Activated CD4-positive, alpha-beta T cell treated with anti-CD3 and anti-CD28 coated beads, Interleukin-2, amount 10 ng/mL, durations not matched to agents 7 days and 5 days (primary cell): ENCODE data around the gene PGS1. TPM values are rescaled to one million over a fixed set of nuclear protein-coding genes. Genes with fewer than 3 reads are reported as not detected.

ENCODE experiments used
- CTCF ChIA-PET: fragments of 350-600 bp; sonication (Branson Sonifier 250); formaldehyde crosslinking; loops from one replicate; lab custom pipeline; 2021; ENCODE audit warnings: antibody characterized with exemption; lab: Charles Lee
- POLR2A ChIA-PET: fragments of 350-600 bp; sonication (Branson Sonifier 250); formaldehyde crosslinking; loops from one replicate; lab custom pipeline; 2021; ENCODE audit warnings: antibody characterized with exemption; lab: Charles Lee
- DNase-seq: peaks from one replicate; pipeline ENCODE4 v3.0.0-alpha.2; 2020
- H3K27ac Mint-ChIP-seq: one replicate; pipeline ENCODE4 v1.8.0; 2021; ENCODE audit warnings: mild to moderate bottlenecking, moderate library complexity, mixed read lengths
- H3K27me3 Mint-ChIP-seq: one replicate; pipeline ENCODE4 v1.8.0; 2021; ENCODE audit warnings: mixed read lengths
- H3K36me3 Mint-ChIP-seq: one replicate; pipeline ENCODE4 v1.8.0; 2021; ENCODE audit warnings: low read depth, mixed read lengths
- H3K4me1 Mint-ChIP-seq: one replicate; pipeline ENCODE4 v1.8.0; 2021; ENCODE audit warnings: mixed read lengths
- H3K4me3 Mint-ChIP-seq: one replicate; pipeline ENCODE4 v1.8.0; 2021; ENCODE audit warnings: mild to moderate bottlenecking, moderate library complexity, mixed read lengths
- H3K9me3 Mint-ChIP-seq: one replicate; pipeline ENCODE4 v1.8.0; 2021; ENCODE audit warnings: mixed read lengths
- total RNA-seq, 2 experiments: library from RNA; stranded (reverse); gene quantifications; one replicate each; pipeline ENCODE4 v1.2.3, GENCODE V29; 2021

The PGS1 gene
- total RNA-seq, 2 experiments from 2014 or later = 71.1 to 78.3 TPM

DNA sequence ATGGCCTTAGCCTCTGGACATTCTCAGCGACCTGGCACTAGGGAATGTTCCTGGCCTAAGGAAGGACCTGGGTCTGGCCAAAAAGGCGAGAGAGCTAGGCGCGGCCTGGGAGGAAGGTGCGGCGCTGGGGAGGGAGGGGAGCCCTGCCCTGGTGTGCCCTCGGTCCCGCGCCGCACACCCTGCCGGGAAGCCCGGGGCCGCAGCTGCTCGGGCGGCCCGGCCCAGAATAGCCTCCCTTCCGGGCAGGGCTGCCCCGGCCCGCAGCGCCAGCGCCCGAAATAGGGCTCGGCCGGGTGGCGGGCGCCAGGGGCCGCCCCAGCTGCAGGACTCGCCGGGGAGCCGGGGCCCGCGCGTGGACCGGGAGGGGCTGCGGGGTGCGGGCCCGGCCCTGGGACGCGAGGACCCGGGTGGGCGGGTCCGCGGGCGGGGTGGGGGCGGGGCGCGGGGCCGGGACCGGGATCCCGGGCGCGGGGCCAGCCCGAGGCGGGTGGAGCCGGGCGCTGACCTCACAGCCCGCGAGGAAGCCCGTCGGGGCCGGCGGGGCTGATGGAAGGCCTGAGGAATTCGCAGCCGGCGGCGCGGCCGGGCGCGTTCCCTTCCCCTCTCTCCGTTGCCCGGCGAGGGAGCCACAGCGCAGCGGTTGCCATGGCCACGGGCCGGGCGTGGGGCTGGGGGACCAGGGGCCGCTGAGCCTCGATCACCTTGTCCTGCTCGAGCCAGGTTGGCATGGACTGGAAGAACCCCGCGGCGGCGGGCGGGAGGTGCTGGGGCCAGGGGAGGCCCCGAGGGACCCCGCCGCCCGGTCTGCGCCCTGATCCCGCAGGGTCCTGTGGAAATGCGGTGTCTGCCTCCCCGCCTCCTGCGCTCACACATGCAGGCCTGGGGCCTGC lies 36.6 kb upstream of the PGS1 start:
- no peaks in the 10 kb centered on the region for H3K36me3 Mint-ChIP-seq
- CTCF ChIA-PET = interaction anchor here (0.8 to 2.0 kb wide), 6 partner anchors 8 to 92 kb away, joined by 3 to 10 read pairs (median 4); no protein-coding TSS in a partner anchor
- no peak overlapping the region for H3K4me3 Mint-ChIP-seq
- no peaks in the 10 kb centered on the region for H3K9me3 Mint-ChIP-seq
- peaks cover 60% of the 10 kb centered on the region for H3K4me1 Mint-ChIP-seq
- H3K27ac Mint-ChIP-seq = no peak overlapping the region
- H3K27me3 Mint-ChIP-seq = peaks cover 2% of the 10 kb centered on the region
- DNase-seq = no peak
- POLR2A ChIA-PET = no interaction called here

- peak overlapping the region; percentile 91 for H3K27ac Mint-ChIP-seq
- H3K4me3 Mint-ChIP-seq = peak overlapping the region; percentile 62
- H3K4me1 Mint-ChIP-seq = peaks cover 63% of the 10 kb centered on the region
- no peak for DNase-seq
- no peaks in the 10 kb centered on the region for H3K9me3 Mint-ChIP-seq
- H3K36me3 Mint-ChIP-seq = no peaks in the 10 kb centered on the region
- POLR2A ChIA-PET = no interaction called here
- CTCF ChIA-PET = interaction anchor here (0.8 to 2.0 kb wide), 5 partner anchors 8 to 92 kb away, joined by 3 to 10 read pairs (median 3); no protein-coding TSS in a partner anchor
- H3K27me3 Mint-ChIP-seq = no peaks in the 10 kb centered on the region
These were observed 35.8 kb upstream of the PGS1 start for GRCh38 chr17:78342449-78343186.

DNA sequence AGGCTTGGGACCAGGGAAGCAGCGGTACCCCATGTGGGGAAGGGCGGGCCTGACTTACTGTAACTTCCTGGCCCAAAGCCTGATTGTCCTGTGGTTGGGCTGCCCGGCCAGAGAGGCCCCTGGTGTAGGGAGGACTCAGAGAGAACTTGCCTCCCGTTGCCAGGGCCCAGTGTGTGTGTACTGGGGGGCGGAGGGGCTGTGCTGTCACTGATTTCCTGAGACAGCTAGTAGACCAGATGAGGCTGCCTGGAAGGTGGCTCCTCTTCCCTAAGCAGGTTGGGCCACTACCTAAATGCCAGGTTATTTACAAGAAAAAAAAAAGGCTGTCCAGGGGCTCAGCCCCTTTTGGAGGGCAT lies 35.3 kb upstream of the PGS1 start:
- DNase-seq = no peak
- Mint-ChIP-seq H3K27ac (peak overlapping the region; percentile 91), H3K4me3 (peak overlapping the region; percentile 62), H3K36me3 (no peaks in the 10 kb centered on the region), H3K9me3 (no peaks in the 10 kb centered on the region), H3K4me1 (peaks cover 68% of the 10 kb centered on the region), H3K27me3 (no peaks in the 10 kb centered on the region)
- ChIA-PET CTCF (interaction anchor here (0.9 to 2.4 kb wide), 5 partner anchors 12 to 92 kb away, joined by 3 to 10 read pairs (median 5); no protein-coding TSS in a partner anchor), POLR2A (no interaction called here)

DNA sequence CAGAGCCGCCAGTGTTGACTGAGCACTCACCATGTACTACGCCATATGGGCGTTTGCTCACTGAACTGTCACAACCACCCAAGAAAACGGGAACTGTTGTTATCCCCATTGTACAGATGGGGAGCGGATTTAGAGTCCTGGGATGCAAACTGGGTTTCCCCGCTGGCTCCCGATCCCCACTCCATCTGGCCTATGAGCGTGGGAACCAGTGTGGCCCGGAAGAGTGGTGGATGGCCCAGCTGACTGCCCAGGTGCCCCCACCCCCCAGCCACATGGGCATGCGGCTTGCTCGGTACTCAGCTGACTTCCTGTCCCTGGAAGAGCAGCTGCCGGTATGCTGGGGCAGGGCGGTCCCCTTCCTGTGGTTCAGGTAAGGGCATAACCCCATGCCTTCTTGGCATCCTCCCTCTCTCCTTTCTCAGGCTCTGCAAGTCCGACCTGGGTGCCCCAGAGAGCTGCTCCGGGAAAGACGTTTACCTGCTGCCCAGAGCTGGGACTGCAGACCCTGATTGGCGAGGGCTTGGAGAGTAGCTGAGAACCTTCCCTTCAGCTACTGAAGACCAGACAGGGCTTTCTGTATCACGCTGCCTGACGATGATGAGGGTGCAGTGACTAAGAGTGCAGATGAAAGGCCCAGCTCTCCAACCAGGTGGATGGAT lies 34.8 kb upstream of the PGS1 start:
- no peaks in the 10 kb centered on the region for H3K27me3 Mint-ChIP-seq
- ChIA-PET CTCF (interaction anchor here (0.8 to 2.4 kb wide), 5 partner anchors 10 to 92 kb away, joined by 3 to 9 read pairs (median 4); no protein-coding TSS in a partner anchor), POLR2A (interaction anchor here (0.7 kb wide), 2 partner anchors 27 to 38 kb away, joined by 3 to 4 read pairs; no protein-coding TSS in a partner anchor)
- DNase-seq = peak; percentile 88
- no peaks in the 10 kb centered on the region for H3K9me3 Mint-ChIP-seq
- no peaks in the 10 kb centered on the region for H3K36me3 Mint-ChIP-seq
- peak overlapping the region; percentile 62 for H3K4me3 Mint-ChIP-seq
- H3K4me1 Mint-ChIP-seq = peaks cover 69% of the 10 kb centered on the region
- H3K27ac Mint-ChIP-seq = peak overlapping the region; percentile 91

GRCh38 chr17:78344666-78345065 lies 33.8 kb upstream of the PGS1 start:
- H3K36me3 Mint-ChIP-seq = no peaks in the 10 kb centered on the region
- H3K27ac Mint-ChIP-seq = peak overlapping the region; percentile 44
- H3K4me1 Mint-ChIP-seq = peaks cover 66% of the 10 kb centered on the region
- POLR2A ChIA-PET = no interaction called here
- H3K9me3 Mint-ChIP-seq = no peaks in the 10 kb centered on the region
- no peaks in the 10 kb centered on the region for H3K27me3 Mint-ChIP-seq
- CTCF ChIA-PET = interaction anchor here (0.6 to 2.8 kb wide), 7 partner anchors 9 to 163 kb away, joined by 3 to 12 read pairs (median 5); no protein-coding TSS in a partner anchor
- no peak overlapping the region for H3K4me3 Mint-ChIP-seq
- no peak for DNase-seq

DNA sequence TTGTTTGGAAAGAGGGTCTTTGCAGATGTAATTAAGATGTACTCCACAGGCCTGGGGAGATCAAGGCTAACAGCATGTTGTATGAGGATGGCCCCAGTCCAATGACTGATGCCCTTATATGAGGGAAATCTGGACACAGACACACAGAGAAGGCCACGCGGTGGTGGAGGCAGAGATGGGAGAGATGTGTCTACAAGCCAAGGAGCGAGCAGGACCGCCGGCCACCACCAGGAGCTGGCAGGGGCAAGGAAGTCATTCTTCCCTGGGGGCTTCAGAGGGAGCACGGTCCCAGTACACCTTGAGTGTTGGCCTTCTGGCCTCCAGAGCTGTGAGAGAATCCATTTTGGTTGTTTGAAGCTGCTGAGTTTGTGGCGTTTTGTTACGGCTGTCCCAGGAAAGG lies 33.3 kb upstream of the PGS1 start:
- ChIA-PET CTCF (interaction anchor here (0.6 to 2.8 kb wide), 6 partner anchors 9 to 162 kb away, joined by 3 to 12 read pairs (median 5); no protein-coding TSS in a partner anchor), POLR2A (no interaction called here)
- H3K4me1 Mint-ChIP-seq = peaks cover 66% of the 10 kb centered on the region
- no peaks in the 10 kb centered on the region for H3K27me3 Mint-ChIP-seq
- no peak overlapping the region for H3K4me3 Mint-ChIP-seq
- H3K9me3 Mint-ChIP-seq = no peaks in the 10 kb centered on the region
- H3K36me3 Mint-ChIP-seq = no peaks in the 10 kb centered on the region
- DNase-seq = no peak
- H3K27ac Mint-ChIP-seq = peak overlapping the region; percentile 61

GRCh38 chr17:78345791-78346494 lies 32.5 kb upstream of the PGS1 start:
- ChIA-PET CTCF (interaction anchor here (0.9 to 2.8 kb wide), 5 partner anchors 10 to 24 kb away, joined by 3 to 12 read pairs (median 3); no protein-coding TSS in a partner anchor), POLR2A (no interaction called here)
- H3K36me3 Mint-ChIP-seq = no peaks in the 10 kb centered on the region
- H3K9me3 Mint-ChIP-seq = no peaks in the 10 kb centered on the region
- H3K4me3 Mint-ChIP-seq = no peak overlapping the region
- H3K4me1 Mint-ChIP-seq = peaks cover 65% of the 10 kb centered on the region
- H3K27me3 Mint-ChIP-seq = no peaks in the 10 kb centered on the region
- H3K27ac Mint-ChIP-seq = no peak overlapping the region
- no peak for DNase-seq

- Mint-ChIP-seq H3K27ac (no peak overlapping the region), H3K9me3 (no peaks in the 10 kb centered on the region)
- CTCF ChIA-PET = interaction anchor here (1.3 to 2.8 kb wide), 3 partner anchors 11 to 18 kb away, joined by 3 to 12 read pairs (median 7); no protein-coding TSS in a partner anchor
These were observed 31.7 kb upstream of the PGS1 start for GRCh38 chr17:78346605-78347250.

GRCh38 chr17:78347453-78347852 lies 31.0 kb upstream of the PGS1 start:
- no peak for DNase-seq
- Mint-ChIP-seq H3K4me3 (no peak overlapping the region), H3K36me3 (no peaks in the 10 kb centered on the region), H3K27me3 (no peaks in the 10 kb centered on the region), H3K4me1 (peaks cover 72% of the 10 kb centered on the region), H3K9me3 (no peaks in the 10 kb centered on the region), H3K27ac (no peak overlapping the region)
- ChIA-PET CTCF (interaction anchor here (0.7 to 1.6 kb wide), 3 partner anchors 11 to 64 kb away, joined by 3 to 4 read pairs (median 3); no protein-coding TSS in a partner anchor), POLR2A (no interaction called here)

More at GRCh38 chr17:78346605-78347250, 31.7 kb upstream of the PGS1 start:
- Mint-ChIP-seq H3K4me1 (peaks cover 67% of the 10 kb centered on the region), H3K4me3 (no peak overlapping the region), H3K36me3 (no peaks in the 10 kb centered on the region), H3K27me3 (no peaks in the 10 kb centered on the region)
- POLR2A ChIA-PET = no interaction called here
- no peak for DNase-seq

GRCh38 chr17:78348055-78348770 lies 30.2 kb upstream of the PGS1 start:
- no peak for DNase-seq
- Mint-ChIP-seq H3K27ac (no peak overlapping the region), H3K4me1 (peaks cover 67% of the 10 kb centered on the region), H3K27me3 (no peaks in the 10 kb centered on the region), H3K4me3 (no peak overlapping the region), H3K36me3 (no peaks in the 10 kb centered on the region), H3K9me3 (no peaks in the 10 kb centered on the region)
- POLR2A ChIA-PET = no interaction called here
- CTCF ChIA-PET = interaction anchor here (0.7 to 1.6 kb wide), 3 partner anchors 12 to 64 kb away, joined by 3 to 4 read pairs (median 3); no protein-coding TSS in a partner anchor
